GM18873 (cell line): ENCODE data around the gene SLC13A4.
"Not testable (repeated sequence)": the region's sequence is repeated elsewhere in the genome, so short reads cannot be mapped to it uniquely, and the experiment has no call there.

Source experiments
- ATAC-seq: cut with Tn5 transposase; IDR thresholded peaks from one replicate; pipeline ENCODE4 v1.9.1; 2021; ENCODE audit warnings: mild to moderate bottlenecking, moderate library complexity, moderate number of reproducible peaks; ENCODE audit not compliant: unreplicated experiment, low FRiP score

Gene SLC13A4

GRCh38 chr7:135706038-135706742, 21.8 kb downstream of the SLC13A4 start:
- no peak for ATAC-seq

GRCh38 chr7:135704698-135705097, 23.3 kb downstream of the SLC13A4 start:
- ATAC-seq, result no peak

GRCh38 chr7:135704074-135704473, 23.9 kb downstream of the SLC13A4 start:
- ATAC-seq, result no peak

- ATAC-seq, result no peak
Measured at GRCh38 chr7:135697276-135698049, 30.5 kb downstream of the SLC13A4 start.

GRCh38 chr7:135693558-135693957, 34.4 kb downstream of the SLC13A4 start:
- ATAC-seq, result no peak

GRCh38 chr7:135692606-135693005, 35.4 kb downstream of the SLC13A4 start:
- ATAC-seq, result not testable (repeated sequence)

GRCh38 chr7:135692055-135692454, 35.9 kb downstream of the SLC13A4 start:
- no peak for ATAC-seq

- no peak for ATAC-seq
Measured at GRCh38 chr7:135690566-135690965, 37.4 kb downstream of the SLC13A4 start.

- no peak for ATAC-seq
Measured at GRCh38 chr7:135687466-135687865, 40.5 kb downstream of the SLC13A4 start.

GRCh38 chr7:135685306-135686084, 42.5 kb downstream of the SLC13A4 start:
- ATAC-seq, result no peak

GRCh38 chr7:135684699-135685098, 43.3 kb downstream of the SLC13A4 start:
- no peak for ATAC-seq

GRCh38 chr7:135684136-135684535, 43.9 kb downstream of the SLC13A4 start:
- no peak for ATAC-seq

- ATAC-seq, result no peak
Measured at GRCh38 chr7:135683609-135684008, 44.4 kb downstream of the SLC13A4 start.

GRCh38 chr7:135682191-135682590, 45.8 kb downstream of the SLC13A4 start:
- ATAC-seq, result no peak

GRCh38 chr7:135681762-135682161, 46.2 kb downstream of the SLC13A4 start:
- no peak for ATAC-seq

- ATAC-seq, result no peak
Measured at GRCh38 chr7:135678612-135679575, 49.1 kb downstream of the SLC13A4 start.

- no peak for ATAC-seq
Measured at GRCh38 chr7:135673360-135673706, 54.7 kb downstream of the SLC13A4 start.

GRCh38 chr7:135672560-135673359, 55.2 kb downstream of the SLC13A4 start:
- no peak for ATAC-seq

GRCh38 chr7:135670179-135670578, 57.8 kb downstream of the SLC13A4 start:
- no peak for ATAC-seq
